Stimulated activated CD8-positive, alpha-beta memory T cell treated with anti-CD3 and anti-CD28 coated beads, Interleukin-4, amount 100 ng/mL, for 1 hour (primary cell): ENCODE results near the gene C2orf69.

Source experiments
- DNase-seq, 2 donors: peaks; one replicate each; pipeline ENCODE4 v3.0.0-alpha.2; 2020; ENCODE audit warnings: low read depth in 2 of 2, low spot score in 1 of 2

Gene C2orf69

DNA sequence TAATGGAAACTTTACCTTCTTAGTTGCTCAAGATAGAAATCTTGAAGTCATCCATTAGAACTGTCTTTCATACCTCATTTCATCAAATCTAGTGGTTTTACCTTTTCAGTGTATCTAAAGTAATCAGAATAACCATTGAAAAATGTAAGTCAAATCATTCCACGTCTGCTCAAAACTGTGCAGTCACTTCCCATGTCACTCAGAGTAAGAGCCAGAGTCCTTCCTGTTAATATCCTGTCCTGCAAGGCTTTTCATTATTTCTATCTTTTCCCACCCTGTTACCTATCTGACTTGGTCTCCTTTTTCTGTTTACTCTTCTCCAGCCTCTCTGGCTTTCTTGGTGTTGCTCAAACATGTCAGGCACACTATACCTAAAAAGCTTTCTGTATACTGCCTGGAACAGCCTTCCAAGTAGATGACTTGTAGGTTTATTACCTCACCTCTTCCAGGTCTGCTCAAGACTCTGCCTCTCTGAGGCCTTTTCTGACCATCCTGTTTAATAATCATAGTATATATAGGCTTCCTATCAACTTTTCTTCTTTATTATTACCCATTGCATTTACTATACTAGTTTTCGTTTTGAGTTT is 3.4 kb downstream of the C2orf69 start:
- DNase-seq, result no peak

DNA sequence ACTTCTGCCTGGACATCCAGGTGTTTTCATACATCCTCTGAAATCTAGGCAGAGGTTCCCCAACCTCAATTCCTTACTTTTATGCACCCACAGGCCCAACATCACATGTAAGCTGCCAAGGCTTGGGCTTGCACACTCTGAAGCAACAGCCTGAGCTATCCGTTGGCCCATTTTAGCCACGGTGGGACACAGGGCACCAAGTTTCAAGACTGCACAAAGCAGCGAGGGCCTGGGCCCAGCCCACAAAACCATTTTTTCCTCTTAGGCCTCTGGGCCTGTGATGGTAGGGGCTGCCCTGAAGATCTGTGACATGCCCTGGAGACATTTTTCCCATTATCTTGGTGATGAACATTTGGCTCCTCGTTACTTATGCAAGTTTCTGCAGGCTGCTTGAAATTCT is 5.9 kb downstream of the C2orf69 start:
- DNase-seq, result no peak

DNA sequence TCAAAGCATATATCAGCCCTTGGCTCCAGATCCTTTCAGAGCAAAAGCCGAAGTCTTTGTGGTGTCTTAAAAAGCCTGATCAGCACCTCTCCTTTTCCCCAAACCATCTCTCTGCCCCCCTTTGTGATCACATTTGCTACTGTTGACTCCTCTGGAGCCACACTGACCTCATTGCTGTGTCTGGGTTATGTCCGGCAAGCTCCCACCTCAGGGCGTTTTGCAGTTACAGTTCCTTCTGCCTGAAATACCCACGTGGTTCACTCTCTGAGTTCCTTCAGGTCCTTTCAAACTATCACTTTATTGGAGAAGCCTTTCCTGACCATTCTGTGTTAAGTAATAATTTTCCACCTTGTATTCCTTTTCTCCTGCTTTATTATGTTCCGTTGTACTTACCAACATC is 11.8 kb downstream of the C2orf69 start:
- no peak for DNase-seq

GRCh38 chr2:199923924-199924323 is 12.8 kb downstream of the C2orf69 start:
- DNase-seq, result no peak

DNA sequence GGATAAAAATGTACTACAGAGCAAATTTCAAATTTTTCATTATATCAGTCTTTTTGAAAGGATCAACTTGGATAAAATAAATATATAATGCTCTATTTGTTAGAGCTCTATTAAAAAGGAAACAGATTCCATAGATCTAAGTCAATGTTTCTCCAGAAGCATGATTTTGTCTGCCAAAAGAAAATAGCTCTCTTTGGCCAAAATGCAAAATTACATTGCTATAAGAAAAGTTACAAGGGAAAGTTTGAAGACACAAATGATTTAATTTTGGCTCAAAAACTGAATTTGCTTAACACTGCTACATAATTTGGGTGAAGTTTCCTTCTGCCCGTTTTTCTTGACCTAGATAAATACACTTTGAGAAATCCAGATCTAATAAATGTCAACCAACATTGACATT is 15.7 kb downstream of the C2orf69 start:
- no peak for DNase-seq

DNA sequence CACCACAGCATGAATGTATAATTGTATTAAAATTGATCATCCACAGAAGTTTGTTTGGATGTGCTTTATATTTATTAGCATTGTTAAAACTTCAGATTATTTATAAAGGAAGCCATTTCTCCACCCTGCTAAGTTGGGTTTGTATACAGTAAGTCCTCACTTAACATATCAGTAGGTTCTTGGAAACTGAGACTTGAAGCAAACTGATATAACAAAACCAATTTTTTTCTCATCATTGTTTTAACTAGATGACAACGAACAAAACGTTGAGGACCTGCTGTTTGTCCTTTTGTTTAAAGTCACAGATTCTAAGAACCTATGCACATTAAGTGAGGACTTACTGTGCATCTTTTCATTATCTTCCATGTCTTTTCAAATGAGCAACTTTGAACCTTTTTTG is 17.1 kb downstream of the C2orf69 start:
- DNase-seq, result no peak

DNA sequence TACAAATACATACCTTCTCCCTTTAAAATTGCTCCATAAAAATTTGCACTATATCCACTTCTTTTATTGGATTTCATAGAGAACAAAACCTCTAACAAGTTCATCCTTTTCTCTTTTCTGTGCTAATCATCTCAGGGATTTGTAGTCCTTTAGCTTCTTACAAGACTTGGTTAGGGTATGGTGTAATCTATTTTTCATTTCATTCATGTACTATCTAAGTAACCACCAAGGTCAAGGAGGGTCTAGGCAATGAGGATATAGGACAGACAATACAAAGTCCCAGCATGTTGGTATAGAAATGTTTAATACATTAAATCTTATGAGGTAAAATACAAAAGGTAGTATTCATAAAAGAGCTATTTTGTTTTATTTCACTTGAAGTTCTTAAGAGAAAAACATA is 17.5 kb downstream of the C2orf69 start:
- DNase-seq, result no peak

GRCh38 chr2:199929262-199929661 is 18.2 kb downstream of the C2orf69 start:
- DNase-seq, result no peak

DNA sequence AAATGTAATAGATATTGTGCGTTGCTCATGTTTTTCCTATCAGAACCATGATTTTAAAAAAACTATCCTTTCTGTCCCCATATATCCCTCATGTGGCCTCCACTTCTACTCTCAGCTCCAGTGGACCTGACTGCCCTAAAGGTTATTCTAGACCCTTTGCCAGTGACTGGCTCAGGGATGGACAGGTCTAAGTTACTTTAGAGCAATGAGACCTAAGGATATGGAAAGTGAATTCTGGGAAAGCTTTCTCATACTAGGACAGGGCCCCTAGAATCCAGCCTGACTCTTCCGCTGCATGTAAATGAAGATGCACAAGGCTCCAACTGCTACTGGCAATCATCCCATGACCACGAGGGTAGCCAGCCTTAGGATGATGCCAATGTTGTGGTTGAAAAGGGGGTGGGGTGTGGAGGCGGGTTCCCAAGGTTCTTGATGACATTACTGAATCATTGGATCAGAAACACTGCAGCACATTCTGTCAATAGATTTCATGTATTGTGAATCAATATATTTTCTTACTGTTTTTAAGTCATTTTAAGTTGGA is 21.3 kb downstream of the C2orf69 start:
- DNase-seq, result no peak

DNA sequence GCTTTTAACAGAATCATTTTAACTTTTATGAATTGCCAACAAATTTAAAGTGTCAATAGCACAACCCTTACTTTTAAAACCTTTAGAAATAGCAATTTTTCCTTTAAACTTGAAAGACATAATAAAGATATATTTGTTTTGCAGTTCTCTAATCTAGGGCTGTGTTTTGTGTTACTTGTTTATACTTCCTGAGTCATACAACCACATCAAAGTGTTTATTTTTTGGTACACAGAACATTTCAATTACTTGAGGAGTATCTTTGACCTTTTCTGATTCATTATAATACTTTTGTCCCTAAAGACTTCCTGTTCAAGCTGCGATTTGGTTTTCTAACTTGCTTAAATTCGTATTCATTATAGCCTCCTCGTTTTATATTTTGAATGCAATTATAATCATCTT is 22.4 kb downstream of the C2orf69 start:
- DNase-seq, result no peak

GRCh38 chr2:199936554-199936953 is 25.5 kb downstream of the C2orf69 start:
- no peak for DNase-seq

- DNase-seq, result no peak
These were observed 29.3 kb downstream of the C2orf69 start for GRCh38 chr2:199940373-199940772.

DNA sequence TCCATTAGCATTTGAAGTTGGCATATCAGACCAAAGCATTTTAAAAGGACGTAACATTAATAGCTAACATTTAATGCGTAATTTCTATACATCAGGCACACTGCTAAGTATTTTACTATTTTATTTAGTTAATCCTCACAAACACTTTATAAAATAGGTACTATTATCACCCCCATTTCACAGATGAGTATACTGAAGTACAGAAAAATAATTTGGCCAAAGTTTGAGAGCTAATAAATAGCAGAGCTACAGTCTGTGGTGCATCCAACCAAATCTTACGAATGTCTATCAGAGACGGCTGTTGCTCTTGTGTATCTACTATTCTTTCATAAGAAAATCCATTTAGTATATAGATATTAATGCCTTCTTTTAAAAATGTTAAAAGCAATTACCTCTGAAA is 32.3 kb downstream of the C2orf69 start:
- DNase-seq, result no peak

DNA sequence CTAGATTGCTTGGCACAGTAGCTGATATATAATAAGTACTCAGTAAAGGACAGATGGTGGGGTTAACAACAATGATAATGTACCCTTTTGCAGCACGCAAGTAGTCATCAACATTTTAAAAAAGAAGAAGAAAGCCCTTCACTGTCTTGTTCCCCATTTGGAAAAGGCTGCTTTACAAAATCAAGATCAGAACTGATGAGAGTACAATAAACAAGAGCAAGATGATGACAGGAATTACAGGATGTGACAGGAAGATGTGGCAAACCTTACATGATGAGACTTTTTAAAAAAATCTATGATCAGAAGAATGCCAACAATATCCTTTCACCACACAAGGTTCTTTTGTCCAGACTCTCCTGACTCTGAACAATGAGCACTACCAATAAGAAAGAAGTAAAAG is 35.1 kb downstream of the C2orf69 start:
- DNase-seq, result no peak

DNA sequence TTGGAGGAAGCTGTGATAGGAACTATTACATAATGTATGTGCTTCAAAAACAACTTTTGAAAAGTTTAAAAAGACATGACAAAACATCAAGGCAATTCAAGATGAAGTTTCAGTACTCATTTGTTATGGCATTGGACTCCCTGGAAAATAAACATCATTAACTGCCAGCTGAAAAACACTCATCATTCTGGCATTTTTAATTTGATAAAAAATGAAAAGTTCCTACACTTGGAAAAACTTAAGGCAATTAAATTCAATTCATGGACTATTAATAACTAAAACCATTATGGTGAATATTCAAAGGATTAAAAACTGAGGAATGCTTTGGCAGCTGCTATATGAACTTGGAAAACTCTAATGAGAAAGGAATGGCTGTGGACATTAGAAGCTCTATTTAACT is 35.7 kb downstream of the C2orf69 start:
- no peak for DNase-seq

DNA sequence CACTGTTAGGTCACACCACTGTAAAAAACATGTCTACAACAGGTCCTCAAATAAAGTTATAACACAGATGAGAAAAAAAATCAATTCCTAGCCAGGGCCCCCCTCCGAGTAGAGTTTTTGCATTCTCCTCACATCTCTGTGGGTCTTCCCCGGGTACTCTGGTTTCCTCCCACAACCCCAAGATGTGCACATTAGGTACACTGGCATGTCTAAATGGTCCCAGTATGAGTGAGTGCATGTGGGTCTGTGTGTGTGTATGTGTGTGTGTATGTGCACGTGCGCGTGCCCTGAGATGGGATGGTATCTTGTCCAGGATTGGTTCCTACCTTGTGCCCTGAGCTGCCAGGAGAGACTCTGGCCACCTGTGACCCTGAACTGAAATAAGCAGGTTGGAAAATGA is 39.3 kb downstream of the C2orf69 start:
- DNase-seq, result no peak

GRCh38 chr2:199951023-199951422 is 39.9 kb downstream of the C2orf69 start:
- no peak for DNase-seq

DNA sequence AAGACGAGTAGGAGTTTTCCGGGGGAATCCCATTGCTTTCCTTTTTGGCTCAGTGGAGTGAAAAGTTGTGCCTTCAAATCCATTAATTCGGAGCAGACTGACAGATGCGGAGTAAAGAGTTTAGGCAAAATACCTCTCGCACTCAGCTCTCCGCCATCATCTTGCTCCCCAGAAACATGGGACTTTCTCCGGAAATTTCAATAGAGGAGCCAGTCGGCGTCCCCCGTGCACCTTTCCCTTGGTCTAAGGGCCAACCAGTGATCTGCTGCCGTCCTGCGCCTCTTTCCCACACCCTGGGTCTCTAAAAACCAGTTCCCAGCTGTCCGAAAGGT is 43.9 kb downstream of the C2orf69 start:
- DNase-seq, result no peak

- peak; percentile 50 to 66 for DNase-seq
These were observed 44.4 kb downstream of the C2orf69 start, which contains the start of the genes MAIP1 and TYW5 for GRCh38 chr2:199955339-199956061. Gene MAIP1 (plus strand): TSS chr2:199955582. CDS start chr2:199955799, 217 bp downstream. Gene TYW5 (minus strand): TSS chr2:199955491. CDS start chr2:199955470, 21 bp downstream.

DNA sequence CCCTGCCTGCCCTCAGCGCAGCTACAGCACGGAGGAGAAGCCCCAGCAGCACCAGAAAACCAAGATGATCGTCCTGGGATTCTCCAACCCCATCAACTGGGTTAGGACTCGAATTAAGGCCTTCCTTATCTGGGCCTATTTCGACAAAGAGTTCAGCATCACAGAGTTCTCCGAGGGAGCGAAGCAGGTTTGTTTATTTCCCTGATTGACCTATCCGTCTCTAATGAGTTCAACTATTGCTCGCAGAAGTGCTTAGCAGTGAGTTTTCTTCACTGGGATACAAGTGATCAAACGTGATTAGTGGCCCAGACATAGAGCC is 44.9 kb downstream of the C2orf69 start:
- no peak for DNase-seq

- DNase-seq, result no peak
These were observed 46.9 kb downstream of the C2orf69 start for GRCh38 chr2:199958014-199958413.

- no peak for DNase-seq
These were observed 51.1 kb downstream of the C2orf69 start for GRCh38 chr2:199962203-199962602.

GRCh38 chr2:199966405-199966804 is 55.3 kb downstream of the C2orf69 start:
- DNase-seq, result no peak
